UCSD-AML1 (cell line): Measurements from ENCODE around the gene HRC.
"Not testable (repeated sequence)": the region's sequence is repeated elsewhere in the genome, so short reads cannot be mapped to it uniquely, and the experiment has no call there.

Experiments used
- DNase-seq: peaks from one replicate; lab custom pipeline; 2025; ENCODE audit not compliant: unreplicated experiment; lab: John Stamatoyannopoulos, UW

Gene HRC

GRCh38 chr19:49155005-49155819, at the start of gene HRC:
Gene HRC, minus strand, starts transcription at chr19:49155396. Its CDS starts 159 bp downstream, at chr19:49155237.
- no peak for DNase-seq

- no peak for DNase-seq
Measured at GRCh38 chr19:49201042-49201441, 45.8 kb upstream of the HRC start.

GRCh38 chr19:49200238-49200862, 45.2 kb upstream of the HRC start:
- peak; percentile 30 for DNase-seq

- no peak for DNase-seq
Measured at GRCh38 chr19:49196527-49197240, 41.5 kb upstream of the HRC start.

GRCh38 chr19:49194408-49194807, 39.2 kb upstream of the HRC start:
- no peak for DNase-seq

GRCh38 chr19:49193822-49194394, 38.7 kb upstream of the HRC start:
- no peak for DNase-seq

- no peak for DNase-seq
Measured at GRCh38 chr19:49190781-49191180, 35.6 kb upstream of the HRC start.

GRCh38 chr19:49189259-49189658, 34.1 kb upstream of the HRC start:
- no peak for DNase-seq

GRCh38 chr19:49188626-49189200, 33.5 kb upstream of the HRC start:
- DNase-seq: no peak

GRCh38 chr19:49186108-49186507, 30.9 kb upstream of the HRC start:
- DNase-seq: no peak

- DNase-seq: no peak
Measured at GRCh38 chr19:49182848-49183375, 27.7 kb upstream of the HRC start.

GRCh38 chr19:49182010-49182847, 27.0 kb upstream of the HRC start:
- not testable (repeated sequence) for DNase-seq

GRCh38 chr19:49180659-49181058, 25.5 kb upstream of the HRC start:
- no peak for DNase-seq

GRCh38 chr19:49173198-49173597, 18.0 kb upstream of the HRC start:
- no peak for DNase-seq

- no peak for DNase-seq
Measured at GRCh38 chr19:49168421-49168820, 13.2 kb upstream of the HRC start.

- DNase-seq: no peak
Measured at GRCh38 chr19:49167857-49168409, 12.7 kb upstream of the HRC start.

- no peak for DNase-seq
Measured at GRCh38 chr19:49165865-49166301, 10.7 kb upstream of the HRC start.

- no peak for DNase-seq
Measured at GRCh38 chr19:49165111-49165750, 10.0 kb upstream of the HRC start.

GRCh38 chr19:49161987-49162386, 6.8 kb upstream of the HRC start:
- DNase-seq: no peak
